ENCODE data around the gene TRMT6.

- TF ChIP-seq POLR2A (IDR thresholded peaks at IDR 0.05) (no peak), CTCF (IDR thresholded peaks at IDR 0.05) (no peak)
Measured at GRCh38 chr20:5936238-5936637, 14.1 kb downstream of the TRMT6 start.

Data from thyroid gland (tissue), 4 donors.